Cardiac muscle cell (in vitro differentiated cells and primary cell): ENCODE data around the gene PPP1R13L. TPM values are rescaled to one million over a fixed set of nuclear protein-coding genes. Genes with fewer than 3 reads are reported as not detected.
A peak's percentile ranks its signal among the peaks of the same experiment; 100 is the strongest.
"Not testable (repeated sequence)": the region's sequence is repeated elsewhere in the genome, so short reads cannot be mapped to it uniquely, and the experiment has no call there.

Experiments
- DNase-seq, 2 donors: peaks; one replicate each; pipeline versions ENCODE4 v3.0.0 to v3.0.0-alpha.2; 2010 to 2017; ENCODE audit warnings: low read depth in 1 of 2, low spot score in 1 of 2
- H3K27ac ChIP-seq: fragments of 200-600 bp; sonication (generic); 2 replicates; pipeline ENCODE4 v1.5.1; 2016
- H3K27me3 ChIP-seq: fragments of 200-600 bp; sonication (generic); 2 replicates; pipeline ENCODE4 v1.6.0; 2016; ENCODE audit warnings: control low read depth
- H3K36me3 ChIP-seq: fragments of 200-600 bp; sonication (generic); 2 replicates; pipeline ENCODE4 v1.5.1; 2016; ENCODE audit warnings: control low read depth
- H3K4me1 ChIP-seq: fragments of 200-600 bp; sonication (generic); 2 replicates; pipeline ENCODE4 v1.8.1; 2017; ENCODE audit warnings: low read depth, mild to moderate bottlenecking, mixed run types
- H3K4me3 ChIP-seq: fragments of 200-600 bp; sonication (generic); 2 replicates; pipeline ENCODE4 v1.5.1; 2016; ENCODE audit warnings: mild to moderate bottlenecking
- H3K9me3 ChIP-seq: fragments of 200-600 bp; sonication (generic); 2 replicates; pipeline ENCODE4 v1.5.1; 2017; ENCODE audit warnings: low read depth, mild to moderate bottlenecking, control low read depth
- polyA plus RNA-seq: library from polyadenylated mRNA; unstranded; fragments of >200 nt; fragmentation: Nextera tagmentation; extraction: Ambion mirVana; gene quantifications from 2 replicates; pipeline ENCODE4 v1.2.1, GENCODE V29; 2016
- total RNA-seq: library from RNA; depleted of rRNA; stranded (reverse); fragments of >200 nt; gene quantifications from 2 replicates; pipeline ENCODE4 v1.2.3, GENCODE V29; 2016
- TF ChIP-seq, protein P1 (sequence below): IDR thresholded peaks from 2 replicates; pipeline ENCODE4 v1.5.1; 2012; ENCODE audit warnings: low read depth, mild to moderate bottlenecking, low read length

PPP1R13L gene
- total and polyA plus RNA-seq, 2 experiments from 2014 or later = 39.5 to 118 TPM

DNA sequence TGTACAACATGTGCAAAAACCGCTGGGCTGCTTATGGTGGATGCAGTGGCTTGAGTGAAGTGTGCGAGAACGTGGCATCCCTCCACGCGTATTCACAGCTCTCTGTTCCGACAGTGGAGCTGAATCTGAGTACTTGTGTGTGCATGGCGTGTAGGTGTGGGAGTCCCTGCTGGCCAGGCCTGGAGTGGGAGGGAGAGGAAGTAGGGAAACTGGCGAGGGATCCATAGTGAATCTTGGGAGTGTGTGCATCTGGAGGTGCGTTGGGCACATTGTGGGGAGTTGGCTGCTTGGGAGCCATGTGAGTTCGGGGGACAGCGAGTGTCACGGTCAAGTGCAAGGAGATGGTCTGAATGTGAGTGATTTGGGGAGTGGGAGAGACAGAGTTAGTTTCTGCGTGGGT, 62.0 kb downstream of the PPP1R13L start:
- no peaks in the 10 kb centered on the region for H3K36me3 ChIP-seq
- no peaks in the 10 kb centered on the region for H3K4me1 ChIP-seq
- H3K27ac ChIP-seq = no peak overlapping the region
- no peaks in the 10 kb centered on the region for H3K9me3 ChIP-seq
- peaks cover 31% of the 10 kb centered on the region for H3K27me3 ChIP-seq
- TF ChIP-seq, protein P1, sequence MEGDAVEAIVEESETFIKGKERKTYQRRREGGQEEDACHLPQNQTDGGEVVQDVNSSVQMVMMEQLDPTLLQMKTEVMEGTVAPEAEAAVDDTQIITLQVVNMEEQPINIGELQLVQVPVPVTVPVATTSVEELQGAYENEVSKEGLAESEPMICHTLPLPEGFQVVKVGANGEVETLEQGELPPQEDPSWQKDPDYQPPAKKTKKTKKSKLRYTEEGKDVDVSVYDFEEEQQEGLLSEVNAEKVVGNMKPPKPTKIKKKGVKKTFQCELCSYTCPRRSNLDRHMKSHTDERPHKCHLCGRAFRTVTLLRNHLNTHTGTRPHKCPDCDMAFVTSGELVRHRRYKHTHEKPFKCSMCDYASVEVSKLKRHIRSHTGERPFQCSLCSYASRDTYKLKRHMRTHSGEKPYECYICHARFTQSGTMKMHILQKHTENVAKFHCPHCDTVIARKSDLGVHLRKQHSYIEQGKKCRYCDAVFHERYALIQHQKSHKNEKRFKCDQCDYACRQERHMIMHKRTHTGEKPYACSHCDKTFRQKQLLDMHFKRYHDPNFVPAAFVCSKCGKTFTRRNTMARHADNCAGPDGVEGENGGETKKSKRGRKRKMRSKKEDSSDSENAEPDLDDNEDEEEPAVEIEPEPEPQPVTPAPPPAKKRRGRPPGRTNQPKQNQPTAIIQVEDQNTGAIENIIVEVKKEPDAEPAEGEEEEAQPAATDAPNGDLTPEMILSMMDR = no peak
- no peak overlapping the region for H3K4me3 ChIP-seq
- no peak for DNase-seq

DNA sequence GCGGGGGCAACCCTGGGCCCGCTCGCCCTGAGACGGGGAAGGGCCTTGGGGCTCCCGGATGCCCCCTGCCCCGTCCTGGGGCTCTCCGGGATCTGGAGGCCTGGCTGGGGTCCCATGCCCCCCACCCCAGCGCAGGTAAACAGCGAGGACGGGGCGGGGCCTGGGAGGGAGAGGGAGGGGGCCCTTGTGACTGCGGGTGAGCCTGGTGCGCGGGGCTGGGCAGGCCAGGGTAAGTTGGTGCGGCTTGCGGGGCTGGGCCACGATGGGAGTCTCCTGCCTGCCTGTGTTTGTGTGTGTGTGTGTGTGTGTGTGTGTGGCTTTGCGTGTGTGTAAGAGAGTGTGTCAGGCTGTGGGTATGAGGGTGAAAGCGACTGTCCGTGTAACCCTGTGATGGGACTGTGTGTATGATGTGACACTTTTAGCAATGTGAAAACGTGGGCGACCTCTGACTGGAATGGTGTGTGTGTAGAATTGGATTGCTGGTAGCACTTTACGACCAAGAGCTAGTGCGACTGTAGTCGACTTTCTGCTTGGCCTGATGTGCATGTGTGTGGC, 63.9 kb downstream of the PPP1R13L start:
- Histone ChIP-seq H3K27me3 (peaks cover 31% of the 10 kb centered on the region), H3K36me3 (no peaks in the 10 kb centered on the region), H3K4me3 (peak overlapping the region; percentile 44), H3K4me1 (no peaks in the 10 kb centered on the region), H3K9me3 (no peaks in the 10 kb centered on the region), H3K27ac (no peak overlapping the region)
- no peak for DNase-seq
- TF ChIP-seq, protein P1 = no peak

DNA sequence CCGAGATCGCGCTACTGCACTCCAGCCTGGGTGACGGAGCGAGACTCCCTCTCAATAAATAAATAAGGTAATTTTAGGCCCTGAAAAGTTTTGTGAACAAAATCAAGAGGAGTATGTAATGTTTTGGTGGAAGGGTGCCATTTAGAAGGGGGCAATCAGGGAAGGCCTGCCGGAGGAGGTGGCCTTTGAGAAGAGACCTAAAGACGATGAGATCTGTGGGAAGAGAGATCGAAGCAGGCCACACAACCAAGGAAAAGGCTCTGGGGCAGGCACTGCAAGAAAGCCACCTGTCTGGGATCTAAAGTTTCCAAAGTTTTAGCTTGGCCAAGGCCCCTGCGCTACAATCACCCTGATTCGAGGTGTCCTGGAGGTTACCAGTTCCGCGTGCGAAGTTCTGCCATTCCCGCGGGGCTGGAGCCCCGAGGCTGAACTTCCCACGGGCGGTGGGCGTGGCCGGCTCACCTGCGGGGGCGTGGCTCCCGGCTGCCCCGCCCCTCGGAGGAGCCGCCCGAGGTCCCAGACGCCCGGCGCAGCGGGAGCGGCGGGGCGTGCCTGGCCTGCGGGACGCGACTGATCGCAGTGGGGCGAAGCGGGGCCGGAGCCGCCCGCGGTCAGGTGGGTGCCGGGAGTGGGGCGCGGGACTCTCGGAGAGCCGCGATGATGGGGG, 64.5 kb downstream of the PPP1R13L start, which contains the start of gene KLC3:
Gene KLC3 (plus strand): TSS at position 519 of the 667 bp plus-strand sequence. CDS start 4,792 bp downstream, outside the sequence.
- peak within 1 kb of the TSS; percentile 44 for H3K4me3 ChIP-seq
- TF ChIP-seq, protein P1 = no peak

DNA sequence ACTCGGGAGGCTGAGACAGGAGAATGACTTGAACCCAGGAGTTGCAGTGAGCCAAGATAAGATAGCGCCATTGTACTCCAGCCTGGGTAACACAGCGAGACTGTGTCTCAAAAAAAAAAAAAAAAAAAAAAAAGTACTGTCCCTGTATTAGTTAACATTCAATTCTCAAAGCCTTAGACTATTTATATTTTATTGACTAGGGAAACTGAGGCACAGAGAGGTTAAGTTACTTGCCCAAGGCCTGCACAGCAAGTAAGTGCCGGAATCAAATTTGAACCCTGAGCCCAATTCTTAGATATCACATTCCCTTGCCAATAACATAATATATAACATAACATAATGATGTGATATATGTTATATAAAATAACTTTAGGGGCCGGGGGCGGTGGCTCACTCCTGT, 65.2 kb downstream of the PPP1R13L start:
- no peak overlapping the region for H3K27ac ChIP-seq
- no peaks in the 10 kb centered on the region for H3K36me3 ChIP-seq
- peaks cover 31% of the 10 kb centered on the region for H3K27me3 ChIP-seq
- no peak overlapping the region for H3K4me3 ChIP-seq
- no peak for DNase-seq
- TF ChIP-seq, protein P1 = no peak
- H3K9me3 ChIP-seq = no peaks in the 10 kb centered on the region
- no peaks in the 10 kb centered on the region for H3K4me1 ChIP-seq

More for the DNA sequence above, 64.5 kb downstream of the PPP1R13L start, which contains the start of gene KLC3:
- H3K4me1 ChIP-seq = no peaks in the 10 kb centered on the region
- H3K27me3 ChIP-seq = peaks cover 31% of the 10 kb centered on the region
- no peak within 1 kb of the TSS for H3K27ac ChIP-seq
- DNase-seq = peak in 1 of 2 donors; percentile 68
- H3K36me3 ChIP-seq = no peaks in the 10 kb centered on the region
- no peaks in the 10 kb centered on the region for H3K9me3 ChIP-seq

DNA sequence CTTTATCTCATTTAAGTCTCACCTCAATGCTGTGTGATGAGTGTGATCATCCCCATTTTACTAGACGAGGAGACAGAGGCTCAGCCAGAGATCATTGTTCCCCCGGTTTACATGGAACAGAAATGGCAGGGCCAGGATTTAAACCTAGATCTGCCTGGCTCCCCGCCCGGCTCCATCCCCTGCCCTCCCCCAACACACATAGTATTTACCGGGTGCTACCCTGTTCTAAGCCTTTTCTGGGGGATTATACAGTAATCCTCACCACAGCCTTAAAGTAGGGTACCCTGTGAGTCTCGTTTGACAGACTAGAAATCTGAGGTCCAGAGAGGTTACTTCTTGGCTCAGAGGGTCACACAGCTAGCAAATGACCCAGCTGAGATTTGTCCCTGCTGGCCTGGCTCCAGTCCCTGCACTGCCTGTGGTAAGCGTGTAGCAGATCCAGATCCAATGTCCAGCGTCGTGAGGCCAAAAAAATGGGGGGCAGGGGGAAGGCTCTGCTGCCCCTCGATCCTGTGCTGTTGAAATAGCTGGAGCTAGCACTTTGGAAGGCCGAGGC, 68.1 kb downstream of the PPP1R13L start:
- Histone ChIP-seq H3K27me3 (peaks cover 27% of the 10 kb centered on the region), H3K4me3 (no peak overlapping the region), H3K9me3 (no peaks in the 10 kb centered on the region), H3K27ac (no peak overlapping the region), H3K36me3 (no peaks in the 10 kb centered on the region), H3K4me1 (no peaks in the 10 kb centered on the region)
- TF ChIP-seq, protein P1 = no peak
- no peak for DNase-seq

DNA sequence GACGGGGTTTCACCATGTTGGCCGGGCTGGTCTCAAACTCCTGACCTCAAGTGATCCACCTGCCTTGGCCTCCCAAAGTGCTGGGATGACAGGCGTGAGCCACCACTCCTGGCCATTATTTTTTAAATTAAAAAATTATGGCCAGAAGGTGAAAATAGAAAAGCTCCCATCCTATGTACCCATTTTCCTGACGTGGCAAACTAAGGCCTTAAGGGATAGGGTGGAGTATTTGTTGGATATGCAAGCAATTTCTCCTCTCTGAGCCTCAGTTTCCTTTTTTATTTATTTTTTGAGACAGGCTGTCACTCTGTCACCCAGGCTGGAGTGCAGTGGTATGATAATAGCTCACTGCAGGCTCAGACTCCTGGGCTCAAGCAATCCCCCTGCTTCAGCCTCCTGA, 70.0 kb downstream of the PPP1R13L start:
- not testable (repeated sequence) for H3K4me3 ChIP-seq, H3K4me1 ChIP-seq, H3K27me3 ChIP-seq, H3K9me3 ChIP-seq, H3K27ac ChIP-seq, DNase-seq, H3K36me3 ChIP-seq
